GM21737 (cell line): Measurements from ENCODE around the gene NEU3.
"Not testable (repeated sequence)": the region's sequence is repeated elsewhere in the genome, so short reads cannot be mapped to it uniquely, and the experiment has no call there.

Source experiments
- ATAC-seq: cut with Tn5 transposase; IDR thresholded peaks from one replicate; pipeline ENCODE4 v1.9.1; 2021; ENCODE audit warnings: mild to moderate bottlenecking, moderate library complexity; ENCODE audit not compliant: unreplicated experiment

Gene NEU3

GRCh38 chr11:74988541-74989259, at the start of gene NEU3:
Gene NEU3 (plus strand): TSS chr11:74988933. CDS start chr11:74989061, 128 bp downstream.
- peak; percentile 83 for ATAC-seq

- ATAC-seq: no peak
Measured at GRCh38 chr11:74941492-74941891, 47.2 kb upstream of the NEU3 start.

DNA sequence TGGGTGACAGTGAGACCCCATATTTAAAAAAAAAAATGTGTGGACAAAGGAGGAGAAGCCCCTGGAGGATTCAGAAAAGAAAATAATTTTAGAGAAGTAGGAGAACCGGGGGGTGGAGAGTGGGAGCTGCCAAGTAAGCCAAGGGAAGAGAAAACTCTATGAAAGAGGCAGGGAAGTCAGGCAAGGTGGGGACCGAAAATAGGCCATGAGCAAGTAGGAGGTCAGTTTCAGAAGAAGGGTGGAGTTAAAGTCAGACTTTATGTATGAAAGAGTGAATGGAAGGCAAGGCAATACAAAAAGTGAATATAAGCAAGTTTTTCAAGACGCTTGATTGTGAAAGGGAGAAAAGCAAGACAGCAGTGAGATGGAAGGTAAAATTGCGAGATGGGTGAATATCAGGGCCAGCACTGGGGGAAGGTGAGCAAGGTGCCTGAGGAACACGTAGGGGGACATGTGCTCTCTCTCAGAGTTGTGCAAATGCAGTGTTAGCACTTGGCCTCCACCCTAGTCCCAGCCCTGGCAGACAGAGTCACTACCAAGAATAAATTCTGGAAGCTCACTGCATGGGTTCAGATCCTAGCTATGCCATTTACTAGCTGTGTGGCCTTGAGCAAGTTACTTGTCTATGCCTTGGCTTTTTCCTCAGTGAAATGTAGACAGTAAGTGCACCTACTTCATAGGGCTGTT, 46.5 kb upstream of the NEU3 start:
- no peak for ATAC-seq

- peak; percentile 12 for ATAC-seq
Measured at GRCh38 chr11:74948546-74948897, 40.2 kb upstream of the NEU3 start.

- peak; percentile 87 for ATAC-seq
Measured at GRCh38 chr11:74948898-74949752, 39.6 kb upstream of the NEU3 start, which contains the start of the genes SPCS2 and XRRA1. Gene SPCS2 (plus strand): TSS chr11:74949266. CDS start chr11:74949286, 20 bp downstream. Gene XRRA1 (minus strand): TSS chr11:74949091. CDS start chr11:74940878, 8,213 bp downstream.

DNA sequence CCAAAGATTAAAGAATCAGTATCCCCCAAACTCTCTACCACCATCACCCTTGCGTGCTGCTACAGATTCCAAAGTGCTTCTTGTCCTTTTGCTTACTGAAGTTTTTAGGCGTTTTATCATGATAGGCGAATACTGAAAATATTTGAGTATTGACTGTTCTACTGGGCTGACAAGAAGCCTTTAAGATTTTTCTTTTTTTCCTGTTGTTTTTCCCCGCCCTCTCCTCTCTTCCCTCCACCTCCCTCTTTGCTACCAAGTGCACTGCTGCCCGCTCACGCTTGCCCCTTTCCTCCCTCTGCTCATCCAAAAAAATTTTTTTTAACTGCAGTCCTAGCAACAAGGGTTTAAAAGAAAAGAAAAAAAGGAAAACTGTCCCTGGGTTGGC, 39.0 kb upstream of the NEU3 start:
- ATAC-seq: no peak

DNA sequence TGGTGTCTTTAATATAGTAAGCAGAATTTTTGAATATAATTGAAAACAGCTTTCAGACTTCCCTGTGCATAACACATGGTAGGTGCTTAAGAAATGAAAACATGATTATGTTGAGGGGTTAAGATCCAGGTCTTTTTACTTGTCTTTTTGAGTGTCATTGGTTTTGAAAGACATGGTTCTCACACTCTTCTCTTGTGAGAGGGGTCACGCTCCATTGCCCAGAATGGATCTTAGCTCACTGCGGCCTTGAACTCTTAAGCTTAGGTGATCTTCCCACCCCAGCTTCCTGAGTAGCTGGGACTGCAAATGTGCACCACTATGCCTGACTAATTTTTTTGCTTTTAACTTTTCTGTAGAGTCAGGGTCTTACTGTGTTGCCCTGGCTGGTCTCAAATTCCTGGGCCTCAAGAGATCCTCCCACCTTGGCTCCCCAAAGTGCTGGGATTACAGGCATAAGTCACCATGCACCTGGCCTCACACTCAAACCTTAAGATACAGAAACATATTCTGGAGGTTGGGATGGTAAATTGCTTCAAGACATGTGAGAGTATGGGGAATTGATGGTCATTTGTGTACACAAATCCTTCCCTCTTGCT, 38.3 kb upstream of the NEU3 start:
- no peak for ATAC-seq

DNA sequence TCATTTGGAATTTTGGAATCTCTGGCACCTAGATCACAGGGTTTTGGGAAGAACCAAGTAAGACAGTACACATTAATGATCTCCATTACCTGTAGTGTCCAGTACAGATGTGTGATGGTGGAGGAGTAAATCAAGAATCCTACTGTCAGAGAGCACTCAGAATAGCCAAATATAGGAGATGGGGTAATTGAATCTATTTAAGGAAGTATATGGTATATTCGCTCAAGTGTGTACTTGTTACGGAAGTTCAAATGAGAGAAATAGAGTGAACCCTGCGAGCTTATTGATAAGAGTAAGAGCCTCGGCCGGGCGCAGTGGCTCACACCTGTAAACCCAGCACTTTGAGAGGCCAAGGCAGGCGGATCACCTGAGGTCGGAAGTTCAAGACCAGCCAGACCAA, 37.5 kb upstream of the NEU3 start:
- ATAC-seq: no peak

DNA sequence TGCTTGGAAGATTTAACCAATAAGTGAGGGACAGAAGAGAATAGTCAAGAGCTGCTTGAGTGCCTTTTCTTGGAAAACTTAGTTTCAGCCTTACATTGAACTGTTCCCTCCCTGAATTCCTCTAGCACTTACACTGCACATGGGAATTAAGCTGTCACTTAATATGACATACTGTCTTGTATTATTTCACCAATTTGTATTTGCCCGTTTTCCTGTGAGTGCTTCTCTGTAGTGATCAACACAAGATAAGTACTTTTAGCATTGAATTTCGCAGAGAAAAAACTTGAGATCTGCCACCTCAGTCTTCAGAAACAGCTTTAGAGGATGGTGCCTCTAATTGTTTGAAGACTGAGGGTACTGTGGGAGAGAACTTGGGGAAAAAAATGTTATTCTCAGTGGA, 36.0 kb upstream of the NEU3 start:
- ATAC-seq: no peak

GRCh38 chr11:74953451-74953850, 35.3 kb upstream of the NEU3 start:
- no peak for ATAC-seq

DNA sequence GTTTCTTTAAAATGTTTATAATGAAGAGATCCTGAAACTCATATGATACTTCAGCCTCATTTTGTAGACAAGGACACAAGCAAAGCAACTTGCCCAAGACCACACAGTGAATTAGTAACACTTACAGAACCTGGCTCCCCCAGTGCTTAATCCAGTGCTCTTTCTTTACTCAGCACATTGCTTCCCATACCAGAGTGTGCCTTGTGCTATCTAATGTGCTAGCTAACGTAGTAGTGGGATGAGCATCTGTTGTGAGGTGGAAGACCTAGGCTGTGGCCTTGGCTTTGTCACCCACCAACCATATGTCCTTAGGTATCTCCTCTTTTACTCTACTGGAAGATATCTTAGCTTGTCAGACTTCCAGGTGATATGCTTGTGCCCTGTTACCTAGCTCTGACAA, 34.5 kb upstream of the NEU3 start:
- ATAC-seq: no peak

DNA sequence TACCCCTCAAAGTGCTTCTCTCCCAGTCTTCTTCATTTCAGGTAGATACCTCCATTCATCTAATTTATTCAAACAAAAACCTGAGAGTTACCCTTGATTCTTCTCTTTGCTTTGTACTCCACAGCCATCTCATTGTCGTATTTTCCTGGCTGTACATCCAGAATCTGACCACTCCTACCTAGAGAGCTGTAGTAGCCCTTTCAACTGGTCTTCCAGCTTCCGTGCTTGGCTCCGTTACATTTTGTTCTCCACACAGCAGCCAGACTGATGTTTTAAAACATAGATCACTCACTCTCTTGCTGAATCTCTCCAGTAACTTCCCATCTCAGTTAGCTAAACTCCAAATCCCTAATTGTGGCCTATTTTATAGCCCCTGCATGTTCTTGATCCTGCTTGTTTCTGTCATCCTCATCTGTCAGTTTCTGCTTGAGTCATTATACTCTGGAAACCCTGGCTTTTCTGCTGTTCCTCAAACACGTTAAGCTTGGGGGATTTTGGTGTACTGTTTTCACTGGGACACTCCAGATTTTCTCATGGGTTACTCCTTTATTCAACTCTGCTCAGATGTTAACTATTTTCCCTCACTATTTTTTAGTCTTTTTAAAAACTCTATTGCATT, 32.2 kb upstream of the NEU3 start:
- ATAC-seq: no peak

GRCh38 chr11:74957937-74958629, 30.6 kb upstream of the NEU3 start:
- ATAC-seq: no peak

GRCh38 chr11:74960128-74960527, 28.6 kb upstream of the NEU3 start:
- not testable (repeated sequence) for ATAC-seq

GRCh38 chr11:74966651-74967050, 22.1 kb upstream of the NEU3 start:
- no peak for ATAC-seq

DNA sequence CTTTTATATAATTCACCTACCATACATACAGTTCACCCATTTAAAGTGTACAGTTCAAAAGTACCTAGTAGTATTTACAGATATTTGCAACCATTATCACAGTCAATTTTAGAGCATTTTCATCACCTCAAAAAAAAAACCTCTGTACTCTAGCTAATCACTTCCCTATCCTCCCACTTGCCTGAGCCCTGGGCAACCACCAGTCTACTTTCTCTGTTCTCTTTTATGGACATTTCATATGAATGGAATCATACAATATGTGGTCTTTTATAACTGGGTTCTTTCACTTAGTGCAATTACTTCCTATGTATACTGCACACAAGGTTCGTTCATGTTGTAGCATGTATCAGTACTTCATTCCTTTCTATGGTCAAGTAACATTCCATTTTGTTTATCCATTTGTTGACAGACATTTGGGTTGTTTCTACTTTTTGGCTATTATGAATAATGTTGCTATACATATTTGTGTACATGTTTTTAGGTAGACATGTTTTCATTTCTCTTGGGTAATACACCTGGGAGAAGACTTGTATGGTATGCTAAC, 17.8 kb upstream of the NEU3 start:
- no peak for ATAC-seq

GRCh38 chr11:74971424-74971823, 17.3 kb upstream of the NEU3 start:
- no peak for ATAC-seq

DNA sequence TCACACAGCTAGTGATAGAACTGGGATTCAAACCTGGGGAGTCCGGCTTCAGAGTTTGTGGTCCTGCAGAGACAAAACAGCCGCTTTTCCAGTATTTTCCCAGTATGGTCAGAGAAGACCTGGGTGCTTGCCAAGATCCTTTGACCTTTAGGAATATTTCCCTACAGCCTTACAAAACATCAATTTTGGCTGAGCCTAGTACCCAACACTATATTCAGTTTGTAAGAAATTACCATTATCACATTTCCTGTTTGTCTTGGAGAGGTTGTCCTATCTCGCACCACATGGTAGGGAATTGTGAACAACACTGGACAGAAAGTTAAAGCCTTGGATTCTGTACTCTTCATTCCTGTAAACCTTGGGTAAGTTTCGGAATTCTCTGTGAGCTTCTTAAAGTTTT, 10.7 kb upstream of the NEU3 start:
- no peak for ATAC-seq

DNA sequence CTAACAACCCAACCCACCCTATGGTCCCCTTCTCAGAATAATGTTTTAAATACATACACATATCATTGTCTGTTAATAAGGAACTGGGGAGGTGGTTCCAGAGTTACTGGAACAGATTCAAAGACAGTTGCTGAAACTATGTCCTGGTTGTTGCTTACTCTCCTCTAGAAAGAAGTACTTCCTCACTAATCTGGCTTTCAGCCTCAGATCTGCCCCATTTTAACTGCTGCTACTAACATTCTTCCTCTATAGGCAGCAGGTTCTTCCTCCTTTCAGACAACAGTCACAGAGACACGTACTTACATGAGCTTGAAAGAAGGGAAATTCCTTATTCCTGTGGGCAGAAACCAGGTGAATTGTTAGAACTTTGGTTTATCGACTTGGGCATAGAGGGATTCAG, 8.1 kb upstream of the NEU3 start:
- ATAC-seq: no peak

- ATAC-seq: no peak
Measured at GRCh38 chr11:74981888-74982287, 6.8 kb upstream of the NEU3 start.
